ENCODE measurements around the gene WNT3. TPM values are rescaled to one million over a fixed set of nuclear protein-coding genes. Genes with fewer than 3 reads are reported as not detected.

WNT3 gene, protein sequence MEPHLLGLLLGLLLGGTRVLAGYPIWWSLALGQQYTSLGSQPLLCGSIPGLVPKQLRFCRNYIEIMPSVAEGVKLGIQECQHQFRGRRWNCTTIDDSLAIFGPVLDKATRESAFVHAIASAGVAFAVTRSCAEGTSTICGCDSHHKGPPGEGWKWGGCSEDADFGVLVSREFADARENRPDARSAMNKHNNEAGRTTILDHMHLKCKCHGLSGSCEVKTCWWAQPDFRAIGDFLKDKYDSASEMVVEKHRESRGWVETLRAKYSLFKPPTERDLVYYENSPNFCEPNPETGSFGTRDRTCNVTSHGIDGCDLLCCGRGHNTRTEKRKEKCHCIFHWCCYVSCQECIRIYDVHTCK
- 0.51 and 1.2 TPM in 2 replicates for total RNA-seq

DNA sequence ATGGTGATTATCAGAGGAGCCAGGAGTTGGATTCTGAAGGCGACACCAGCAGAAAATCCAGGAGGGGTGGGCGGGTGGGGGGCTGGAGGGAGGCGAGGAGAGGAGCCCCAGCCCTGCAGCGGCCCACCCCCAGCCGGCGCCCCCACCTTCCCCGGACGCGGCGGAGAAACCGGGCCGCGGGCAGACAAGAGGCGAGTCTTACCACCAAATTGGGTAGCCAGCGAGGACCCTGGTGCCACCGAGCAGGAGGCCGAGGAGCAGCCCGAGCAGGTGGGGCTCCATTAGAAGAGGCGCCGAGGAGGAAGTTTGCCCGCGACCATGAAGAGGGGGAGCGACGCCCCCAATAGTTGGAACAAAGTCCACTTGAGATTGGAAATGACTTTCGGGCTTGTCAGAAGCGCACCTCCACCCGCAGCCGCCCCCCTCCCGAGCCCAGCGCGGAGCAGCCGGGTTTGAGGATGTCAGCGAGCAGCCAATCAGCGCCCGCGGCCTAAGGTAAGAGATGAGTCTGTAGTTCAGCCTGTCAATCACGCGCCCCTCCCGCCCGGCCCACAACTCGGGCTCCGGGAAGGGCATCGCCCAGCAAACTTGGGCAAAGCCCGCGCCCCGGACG is at the start of gene WNT3:
Gene WNT3 (minus strand): TSS at position 377 of the 613 bp plus-strand sequence. CDS start 95 bp downstream, at position 282.

DNA sequence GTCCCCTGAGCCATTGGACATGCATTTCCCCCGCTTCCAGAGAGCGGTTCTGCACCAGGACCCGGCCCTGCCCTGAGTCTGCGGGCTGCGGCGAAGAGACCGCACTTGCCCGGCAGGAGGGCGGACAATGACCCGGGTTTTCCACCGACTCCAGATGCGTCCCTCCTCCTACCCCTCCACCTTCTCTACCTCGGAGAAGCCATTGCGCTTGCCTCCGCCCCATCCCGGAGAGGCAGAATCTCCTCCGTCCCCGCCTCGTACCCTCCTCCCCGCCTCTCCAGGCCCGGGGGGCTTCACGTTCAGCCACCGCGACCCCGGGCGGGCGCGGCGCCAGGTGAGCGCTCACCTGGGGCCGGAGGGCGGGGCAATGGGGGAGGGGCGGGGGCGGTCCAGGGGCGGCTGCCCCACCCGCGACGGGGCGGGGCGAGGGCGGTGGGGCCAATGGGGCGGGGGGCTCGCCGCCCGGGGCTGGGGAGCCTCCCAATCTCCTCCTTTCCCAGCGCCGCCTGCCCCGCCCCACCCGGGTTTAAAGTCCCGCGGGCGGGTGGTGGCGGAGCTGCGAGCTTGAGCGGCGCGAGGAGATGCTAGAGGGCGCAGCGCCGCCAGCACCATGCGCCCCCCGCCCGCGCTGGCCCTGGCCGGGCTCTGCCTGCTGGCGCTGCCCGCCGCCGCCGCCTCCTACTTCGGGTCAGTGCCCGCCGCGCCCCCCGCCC is 32.7 kb upstream of the WNT3 start, which contains the start of gene WNT9B:
Gene WNT9B (plus strand): TSS at position 555 of the 713 bp plus-strand sequence. CDS start 56 bp downstream, at position 611.

Other genes starting within 250 kb of the WNT3 start
- gene ARL17A, start 239.0 kb downstream of the WNT3 start, total RNA-seq = 4.1 and 5.1 TPM in 2 replicates
- gene NSF, start 228.0 kb downstream of the WNT3 start, total RNA-seq = 15.1 and 25.8 TPM in 2 replicates
- gene WNT9B, start 32.9 kb upstream of the WNT3 start, total RNA-seq = not detected in 2 replicates
- 34.3 and 43.2 TPM in 2 replicates for gene GOSR2, start 104.5 kb upstream of the WNT3 start, total RNA-seq
- gene RPRML, start 160.6 kb upstream of the WNT3 start, total RNA-seq = not detected in 2 replicates